OCI-LY3 (cell line): ENCODE measurements around the gene SAPCD1.

Source experiments
- CTCF ChIP-seq: fragments of 200-600, 300-600 bp; sonication (generic); IDR thresholded peaks from 2 replicates; pipeline ENCODE4 v1.5.1; 2014; ENCODE audit warnings: antibody characterized with exemption, low read length, low read depth
- EZH2phosphoT487 ChIP-seq: fragments of 200-600 bp; shearing (Covaris generic); IDR thresholded peaks from 2 replicates; pipeline ENCODE4 v1.6.1; 2018; ENCODE audit warnings: antibody characterized with exemption, mixed run types, low read depth

- TF ChIP-seq CTCF (no peak), EZH2phosphoT487 (no peak)
These were observed 47.2 kb upstream of the SAPCD1 start, which contains the start of gene LY6G6D for GRCh38 chr6:31715022-31715958.
